ENCODE results near the gene LSM8. TPM values are rescaled to one million over a fixed set of nuclear protein-coding genes. Genes with fewer than 3 reads are reported as not detected.
"Not testable (repeated sequence)": the region's sequence is repeated elsewhere in the genome, so short reads cannot be mapped to it uniquely, and the experiment has no call there.

Gene LSM8
- total RNA-seq, 1 donor from 2014 or later = 25.8 TPM

- DNase-seq (ENCODE audit: low spot score) = no peak
Measured at GRCh38 chr7:118202061-118202460, 18.1 kb downstream of the LSM8 start.

- peak; percentile 92 for DNase-seq (ENCODE audit: low spot score)
Measured at GRCh38 chr7:118214051-118214832, 30.3 kb downstream of the LSM8 start.

- no peak for DNase-seq (ENCODE audit: low spot score)
Measured at GRCh38 chr7:118214833-118215182, 30.8 kb downstream of the LSM8 start.

- no peak for DNase-seq (ENCODE audit: low spot score)
Measured at GRCh38 chr7:118217210-118217619, 33.3 kb downstream of the LSM8 start.

- no peak for DNase-seq (ENCODE audit: low spot score)
Measured at GRCh38 chr7:118218413-118219156, 34.6 kb downstream of the LSM8 start.

DNA sequence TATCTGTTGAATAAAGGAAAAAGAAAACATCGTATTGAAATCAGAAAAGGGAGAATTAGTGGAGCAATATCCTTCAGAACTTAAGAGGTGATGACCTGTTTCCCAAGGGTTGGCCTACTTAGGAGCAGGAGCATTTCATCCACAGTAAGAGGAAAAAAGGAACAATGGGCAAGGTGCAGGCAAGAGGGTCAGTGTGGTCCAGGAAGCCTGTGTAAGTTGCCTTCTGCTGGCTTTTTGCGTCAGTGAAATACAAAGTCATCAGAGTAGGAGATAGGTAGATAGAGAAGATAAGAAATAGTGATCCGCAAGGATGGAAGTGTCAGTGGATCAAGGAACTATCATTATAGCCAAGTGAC lies 35.2 kb downstream of the LSM8 start:
- DNase-seq (ENCODE audit: low spot score) = no peak

GRCh38 chr7:118220583-118220982 lies 36.6 kb downstream of the LSM8 start:
- DNase-seq (ENCODE audit: low spot score) = no peak

DNA sequence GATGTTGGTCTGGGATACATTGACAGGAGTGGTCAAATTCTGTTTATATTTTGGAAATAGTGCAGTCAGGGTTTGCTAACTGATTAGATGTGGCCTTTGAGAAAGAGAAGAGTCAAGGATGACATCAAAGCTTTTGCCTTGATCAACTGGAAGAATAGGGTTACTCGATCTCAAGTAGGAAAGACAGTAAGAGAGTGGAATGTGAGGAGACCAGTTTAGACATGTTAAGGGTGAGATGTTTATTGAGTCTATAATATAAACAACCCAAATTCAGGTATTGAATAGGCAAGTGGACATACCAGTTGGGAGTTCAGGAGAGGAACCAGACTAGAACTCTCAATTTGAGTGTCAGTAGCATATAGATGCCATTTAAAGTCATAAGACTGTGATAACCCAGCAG lies 38.6 kb downstream of the LSM8 start:
- DNase-seq (ENCODE audit: low spot score) = no peak

- no peak for DNase-seq (ENCODE audit: low spot score)
Measured at GRCh38 chr7:118224521-118224920, 40.6 kb downstream of the LSM8 start, which contains the start of gene ANKRD7. TSS of gene ANKRD7 (plus strand) at chr7:118224704. CDS start at chr7:118224831, 127 bp downstream.

GRCh38 chr7:118232837-118233236 lies 48.9 kb downstream of the LSM8 start:
- peak; percentile 14 for DNase-seq (ENCODE audit: low spot score)

- no peak for DNase-seq (ENCODE audit: low spot score)
Measured at GRCh38 chr7:118233799-118234198, 49.8 kb downstream of the LSM8 start.

GRCh38 chr7:118239014-118239413 lies 55.0 kb downstream of the LSM8 start:
- no peak for DNase-seq (ENCODE audit: low spot score)

DNA sequence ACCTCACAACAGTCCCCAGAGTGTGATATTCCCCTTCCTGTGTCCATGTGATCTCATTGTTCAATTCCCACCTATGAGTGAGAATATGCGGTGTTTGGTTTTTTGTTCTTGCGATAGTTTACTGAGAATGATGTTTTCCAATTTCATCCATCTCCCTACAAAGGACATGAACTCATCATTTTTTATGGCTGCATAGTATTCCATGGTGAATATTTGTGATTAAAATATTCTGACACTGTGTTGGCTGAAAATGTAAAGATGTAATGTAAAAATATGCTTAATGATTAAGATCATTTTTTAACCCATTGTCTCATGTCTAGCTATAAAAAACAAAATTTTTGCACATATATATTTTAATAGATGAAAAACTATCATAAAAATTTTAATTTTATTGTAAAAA lies 56.4 kb downstream of the LSM8 start:
- DNase-seq (ENCODE audit: low spot score) = not testable (repeated sequence)

Other genes starting within 250 kb of the LSM8 start
- gene ANKRD7, start 40.5 kb downstream of the LSM8 start, total RNA-seq (ENCODE audit: insufficient read depth, low replicate concordance) = not detected